Panc1 (cell line): ENCODE data around the gene USPL1.

Experiments used
- SIN3A ChIP-seq: IDR thresholded peaks from 2 replicates; pipeline ENCODE4 v1.6.1; 2012; ENCODE audit warnings: low read depth, mild to moderate bottlenecking, low read length, moderate library complexity, borderline replicate concordance; ENCODE audit not compliant: insufficient read depth
- TF ChIP-seq, protein P1 (sequence below): fragments of 450-650 bp; IDR thresholded peaks from 2 replicates; pipeline ENCODE4 v1.5.1; 2017; ENCODE audit warnings: mild to moderate bottlenecking
- TF ChIP-seq, protein P2 (sequence below), 2 experiments: IDR thresholded peaks; 2 replicates each; pipeline ENCODE4 v1.6.1; 2011 to 2012; ENCODE audit warnings: low read depth in 2 of 2, control low read depth in 1 of 2, low read length in 1 of 2, mild to moderate bottlenecking in 1 of 2, moderate library complexity in 1 of 2; ENCODE audit not compliant: insufficient read depth in 1 of 2

DNA sequence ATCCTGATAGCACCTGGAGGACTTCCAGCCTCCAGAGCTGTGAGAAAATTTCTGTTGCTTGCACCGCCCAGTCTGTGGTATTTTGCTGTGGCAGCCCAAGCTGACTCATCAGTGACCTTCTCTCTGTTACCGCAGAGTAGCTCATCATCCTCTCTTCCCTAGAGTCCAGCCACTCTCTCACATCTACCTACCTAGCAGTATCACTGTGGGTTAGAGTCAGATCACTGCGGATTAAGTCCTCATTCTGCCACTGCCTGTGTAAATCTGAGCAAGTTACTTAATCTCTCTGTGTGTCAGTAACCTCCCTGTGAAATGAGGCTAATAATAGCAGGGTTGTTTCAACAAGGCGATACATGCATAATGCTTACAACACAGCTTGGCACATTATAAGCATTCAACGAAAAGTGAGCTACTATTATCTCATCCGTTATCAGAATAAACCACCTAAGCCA, 40.3 kb upstream of the USPL1 start:
- TF ChIP-seq, protein P1, sequence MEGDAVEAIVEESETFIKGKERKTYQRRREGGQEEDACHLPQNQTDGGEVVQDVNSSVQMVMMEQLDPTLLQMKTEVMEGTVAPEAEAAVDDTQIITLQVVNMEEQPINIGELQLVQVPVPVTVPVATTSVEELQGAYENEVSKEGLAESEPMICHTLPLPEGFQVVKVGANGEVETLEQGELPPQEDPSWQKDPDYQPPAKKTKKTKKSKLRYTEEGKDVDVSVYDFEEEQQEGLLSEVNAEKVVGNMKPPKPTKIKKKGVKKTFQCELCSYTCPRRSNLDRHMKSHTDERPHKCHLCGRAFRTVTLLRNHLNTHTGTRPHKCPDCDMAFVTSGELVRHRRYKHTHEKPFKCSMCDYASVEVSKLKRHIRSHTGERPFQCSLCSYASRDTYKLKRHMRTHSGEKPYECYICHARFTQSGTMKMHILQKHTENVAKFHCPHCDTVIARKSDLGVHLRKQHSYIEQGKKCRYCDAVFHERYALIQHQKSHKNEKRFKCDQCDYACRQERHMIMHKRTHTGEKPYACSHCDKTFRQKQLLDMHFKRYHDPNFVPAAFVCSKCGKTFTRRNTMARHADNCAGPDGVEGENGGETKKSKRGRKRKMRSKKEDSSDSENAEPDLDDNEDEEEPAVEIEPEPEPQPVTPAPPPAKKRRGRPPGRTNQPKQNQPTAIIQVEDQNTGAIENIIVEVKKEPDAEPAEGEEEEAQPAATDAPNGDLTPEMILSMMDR, result no peak
- TF ChIP-seq, protein P2, sequence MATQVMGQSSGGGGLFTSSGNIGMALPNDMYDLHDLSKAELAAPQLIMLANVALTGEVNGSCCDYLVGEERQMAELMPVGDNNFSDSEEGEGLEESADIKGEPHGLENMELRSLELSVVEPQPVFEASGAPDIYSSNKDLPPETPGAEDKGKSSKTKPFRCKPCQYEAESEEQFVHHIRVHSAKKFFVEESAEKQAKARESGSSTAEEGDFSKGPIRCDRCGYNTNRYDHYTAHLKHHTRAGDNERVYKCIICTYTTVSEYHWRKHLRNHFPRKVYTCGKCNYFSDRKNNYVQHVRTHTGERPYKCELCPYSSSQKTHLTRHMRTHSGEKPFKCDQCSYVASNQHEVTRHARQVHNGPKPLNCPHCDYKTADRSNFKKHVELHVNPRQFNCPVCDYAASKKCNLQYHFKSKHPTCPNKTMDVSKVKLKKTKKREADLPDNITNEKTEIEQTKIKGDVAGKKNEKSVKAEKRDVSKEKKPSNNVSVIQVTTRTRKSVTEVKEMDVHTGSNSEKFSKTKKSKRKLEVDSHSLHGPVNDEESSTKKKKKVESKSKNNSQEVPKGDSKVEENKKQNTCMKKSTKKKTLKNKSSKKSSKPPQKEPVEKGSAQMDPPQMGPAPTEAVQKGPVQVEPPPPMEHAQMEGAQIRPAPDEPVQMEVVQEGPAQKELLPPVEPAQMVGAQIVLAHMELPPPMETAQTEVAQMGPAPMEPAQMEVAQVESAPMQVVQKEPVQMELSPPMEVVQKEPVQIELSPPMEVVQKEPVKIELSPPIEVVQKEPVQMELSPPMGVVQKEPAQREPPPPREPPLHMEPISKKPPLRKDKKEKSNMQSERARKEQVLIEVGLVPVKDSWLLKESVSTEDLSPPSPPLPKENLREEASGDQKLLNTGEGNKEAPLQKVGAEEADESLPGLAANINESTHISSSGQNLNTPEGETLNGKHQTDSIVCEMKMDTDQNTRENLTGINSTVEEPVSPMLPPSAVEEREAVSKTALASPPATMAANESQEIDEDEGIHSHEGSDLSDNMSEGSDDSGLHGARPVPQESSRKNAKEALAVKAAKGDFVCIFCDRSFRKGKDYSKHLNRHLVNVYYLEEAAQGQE (IDR thresholded peaks at IDR 0.05; ENCODE audit: insufficient read depth in 1 of 2, low read depth in 2 of 2, low read length in 1 of 2), result no peak
- no peak for TF ChIP-seq SIN3A
